Heart left ventricle (tissue), 16 donors: ENCODE results near the gene CD4. TPM values are rescaled to one million over a fixed set of nuclear protein-coding genes. Genes with fewer than 3 reads are reported as not detected.
A peak's percentile ranks its signal among the peaks of the same experiment; 100 is the strongest.

ENCODE experiments used
- ATAC-seq, 4 donors: fragments of 200-7000 bp; cut with Tn5 transposase; one replicate each; pipeline ENCODE4 v1.9.1; 2020 to 2022; ENCODE audit warnings: moderate library complexity in 4 of 4, mild to moderate bottlenecking in 3 of 4, moderate number of reproducible peaks in 1 of 4
- DNase-seq, 5 donors: peaks; one replicate each; pipeline ENCODE4 v3.0.0-alpha.2; 2020
- H3K27ac ChIP-seq, 12 donors: fragments of 200-600 bp; sonication (generic) in 4 of 12; one replicate each; pipeline versions ENCODE4 v1.5.0 to v1.8.0; 2016 to 2022; ENCODE audit warnings: mild to moderate bottlenecking in 2 of 12
- H3K27me3 ChIP-seq, 9 donors: fragments of 200-600 bp; sonication (generic) in 2 of 9; one replicate each; pipeline versions ENCODE4 v1.5.1 to v1.8.0; 2016 to 2022; ENCODE audit warnings: mild to moderate bottlenecking in 3 of 9
- H3K36me3 ChIP-seq, 9 donors: fragments of 200-600 bp; sonication (generic) in 2 of 9; one replicate each; pipeline versions ENCODE4 v1.5.0 to v1.8.0; 2018 to 2022; ENCODE audit warnings: mild to moderate bottlenecking in 2 of 9
- H3K4me1 ChIP-seq, 12 donors: fragments of 200-600 bp; sonication (generic) in 4 of 12; one replicate each; pipeline versions ENCODE4 v1.5.0 to v1.8.0; 2016 to 2022; ENCODE audit warnings: mild to moderate bottlenecking in 3 of 12
- H3K4me3 ChIP-seq, 12 donors: fragments of 200-600 bp; sonication (generic) in 4 of 12; one replicate each; pipeline versions ENCODE4 v1.5.0 to v1.8.0; 2017 to 2022; ENCODE audit warnings: mild to moderate bottlenecking in 9 of 12, moderate library complexity in 4 of 12
- H3K9me3 ChIP-seq, 12 donors: fragments of 200-600 bp; sonication (generic) in 4 of 12; one replicate each; pipeline versions ENCODE4 v1.5.0 to v1.8.0; 2016 to 2022; ENCODE audit warnings: mild to moderate bottlenecking in 1 of 12
- POLR2A ChIP-seq, 2 donors: fragments of 450-650 bp; IDR thresholded peaks; one replicate each; pipeline ENCODE4 v1.6.1; 2017; ENCODE audit warnings: antibody characterized with exemption in 2 of 2, mild to moderate bottlenecking in 2 of 2, moderate library complexity in 2 of 2
- WGBS, 4 donors: extraction: QIAGEN DNeasy Blood & Tissue Kit in 2 of 4; methylation state at CpG; one replicate each; pipeline versions ENCODE4 v1.1.5 to v1.1.7; 2013 to 2018; 5-methylcytosine and 5-hydroxymethylcytosine counted together
- intact Hi-C, 10 donors: fragments of 100-400 bp; cut with DNase I; formaldehyde crosslinking; loops; one replicate each; pipeline versions ENCODE4 v1.11.1 to v1.14.2; 2022
- polyA plus RNA-seq, 2 donors: library from polyadenylated mRNA; stranded (reverse); fragments of 200-250 nt; gene quantifications; one replicate each; pipeline ENCODE4 v1.2.3, GENCODE V29; 2013
- total RNA-seq, 9 donors: library from RNA; depleted of rRNA in 2 of 9; stranded (reverse); fragments of >200 nt in 2 of 9; fragmentation: NEBNext Ultra II Directional in 3 of 9; extraction: Animal tissue kit (Norgen Biotek cat#: 25700) in 3 of 9; gene quantifications; one replicate each; pipeline versions ENCODE4 v1.1.0 to v1.2.4, GENCODE V29; 2016 to 2023
- TF ChIP-seq, protein P1 (sequence below), 12 donors: fragments of 200-600 bp; sonication (generic) in 4 of 12; IDR thresholded peaks; one replicate each; pipeline versions ENCODE4 v1.5.0 to v1.8.0; 2018 to 2022; ENCODE audit warnings: antibody characterized with exemption in 12 of 12, mild to moderate bottlenecking in 5 of 12
- donor health status: ischemic (EF 13 %, LVEDD 7.1; RV severe dilation, severe dysfunction).
- donor health status: healthy with polysubstance abuse.
- donor health status: DM: no; HTN: yes; CAD: no.
- donor health status: DM: no; HTN: no; CAD: no.
- donor health status: ischemic (EF 25% LVEDD 6.9; RV normal size, moderate dysfunction).
- donor health status: ischemic (EF 25% LVEDD 5.7; RV mildly dilated, moderate dysfunction).
- donor health status: healthy.
- donor health status: DM: yes; HTN: yes; CAD: no.
- donor health status: ischemic (EF 35%, LVEDD 5.7; RV mildly dilated, moderate dysfunction).
- donor health status: nonischemic (EF 11% LVEDD 7.7; RV severe dilation, severe dysfunction).
- donor health status: DM: yes; HTN: yes; CAD: no.
- donor health status: PGD.
- donor health status: ischemic (EF 29% LVEDD 5.4; RV normal size, mild dysfunction).
- donor health status: nonischemic (EF 23%, LVEDD 6.1; RV moderate dilation, normal function).

The CD4 gene
- total and polyA plus RNA-seq, 11 donors = 1.1 to 71.9 (median 4.6) TPM

DNA sequence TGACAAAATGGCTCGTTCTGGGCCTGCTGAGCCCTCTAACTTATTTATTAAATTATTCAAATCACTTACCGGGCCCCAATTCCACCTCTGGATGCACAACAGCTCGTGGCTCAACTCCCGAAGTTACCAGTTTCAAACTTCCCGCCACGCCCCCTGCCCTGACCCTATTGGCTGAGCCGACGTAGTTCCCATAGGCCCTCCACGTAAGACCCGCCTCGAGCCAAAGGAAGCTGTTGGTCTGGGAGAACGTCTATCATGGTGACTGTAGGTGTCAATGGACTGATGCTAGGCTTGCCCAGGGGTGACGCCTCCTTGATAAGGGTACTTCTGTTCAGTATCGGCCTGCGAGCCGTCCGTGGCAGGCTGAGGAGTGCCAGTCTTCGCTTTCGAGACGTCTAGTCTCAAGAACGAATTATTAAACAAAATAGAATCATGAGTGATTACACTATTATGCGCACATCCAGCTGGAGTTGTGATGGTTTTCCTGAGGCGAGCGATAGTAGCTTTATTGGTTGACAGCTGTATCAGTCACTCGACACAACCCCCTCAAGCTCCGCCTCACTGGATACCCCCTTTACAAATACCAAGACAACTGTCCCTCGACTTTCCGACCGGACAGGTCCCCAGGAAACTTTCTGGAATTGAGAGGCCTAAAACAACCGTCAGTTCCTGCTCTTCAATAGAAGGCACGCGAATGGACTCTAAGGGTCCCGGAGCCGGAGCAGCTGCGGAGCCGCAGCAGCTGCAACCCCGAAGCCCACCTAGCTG is 62.0 kb downstream of the CD4 start, which contains the start of gene CDCA3:
TSS of gene CDCA3 (minus strand) at position 134 of the 768 bp plus-strand sequence. CDS start 334 bp downstream, outside the sequence.
- H3K36me3 ChIP-seq = peaks cover 0 to 47% (median 36%) of the 10 kb centered on the region in 9 donors
- no peaks in the 10 kb centered on the region for H3K27me3 ChIP-seq
- H3K27ac ChIP-seq = peak within 1 kb of the TSS; percentile 64 to 99 (median 94)
- DNase-seq (peak; percentile 94 to 98 (median 96)), ATAC-seq (peak; percentile 75 to 81 (median 78))
- peaks cover 0 to 22% (median 14%) of the 10 kb centered on the region in 12 donors for H3K4me1 ChIP-seq
- no peaks in the 10 kb centered on the region for H3K9me3 ChIP-seq
- TF ChIP-seq POLR2A (IDR thresholded peaks at IDR 0.05) = peak; percentile 83 to 86
- TF ChIP-seq, protein P1, sequence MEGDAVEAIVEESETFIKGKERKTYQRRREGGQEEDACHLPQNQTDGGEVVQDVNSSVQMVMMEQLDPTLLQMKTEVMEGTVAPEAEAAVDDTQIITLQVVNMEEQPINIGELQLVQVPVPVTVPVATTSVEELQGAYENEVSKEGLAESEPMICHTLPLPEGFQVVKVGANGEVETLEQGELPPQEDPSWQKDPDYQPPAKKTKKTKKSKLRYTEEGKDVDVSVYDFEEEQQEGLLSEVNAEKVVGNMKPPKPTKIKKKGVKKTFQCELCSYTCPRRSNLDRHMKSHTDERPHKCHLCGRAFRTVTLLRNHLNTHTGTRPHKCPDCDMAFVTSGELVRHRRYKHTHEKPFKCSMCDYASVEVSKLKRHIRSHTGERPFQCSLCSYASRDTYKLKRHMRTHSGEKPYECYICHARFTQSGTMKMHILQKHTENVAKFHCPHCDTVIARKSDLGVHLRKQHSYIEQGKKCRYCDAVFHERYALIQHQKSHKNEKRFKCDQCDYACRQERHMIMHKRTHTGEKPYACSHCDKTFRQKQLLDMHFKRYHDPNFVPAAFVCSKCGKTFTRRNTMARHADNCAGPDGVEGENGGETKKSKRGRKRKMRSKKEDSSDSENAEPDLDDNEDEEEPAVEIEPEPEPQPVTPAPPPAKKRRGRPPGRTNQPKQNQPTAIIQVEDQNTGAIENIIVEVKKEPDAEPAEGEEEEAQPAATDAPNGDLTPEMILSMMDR (IDR thresholded peaks at IDR 0.05) = no peak
- intact Hi-C loops = no loop called here
- WGBS, 4 donors = 0 to 1% (median 0%) methylated on average over 33 to 37 of the region's 37 CpGs
- peak within 1 kb of the TSS; percentile 50 to 83 (median 72) for H3K4me3 ChIP-seq

DNA sequence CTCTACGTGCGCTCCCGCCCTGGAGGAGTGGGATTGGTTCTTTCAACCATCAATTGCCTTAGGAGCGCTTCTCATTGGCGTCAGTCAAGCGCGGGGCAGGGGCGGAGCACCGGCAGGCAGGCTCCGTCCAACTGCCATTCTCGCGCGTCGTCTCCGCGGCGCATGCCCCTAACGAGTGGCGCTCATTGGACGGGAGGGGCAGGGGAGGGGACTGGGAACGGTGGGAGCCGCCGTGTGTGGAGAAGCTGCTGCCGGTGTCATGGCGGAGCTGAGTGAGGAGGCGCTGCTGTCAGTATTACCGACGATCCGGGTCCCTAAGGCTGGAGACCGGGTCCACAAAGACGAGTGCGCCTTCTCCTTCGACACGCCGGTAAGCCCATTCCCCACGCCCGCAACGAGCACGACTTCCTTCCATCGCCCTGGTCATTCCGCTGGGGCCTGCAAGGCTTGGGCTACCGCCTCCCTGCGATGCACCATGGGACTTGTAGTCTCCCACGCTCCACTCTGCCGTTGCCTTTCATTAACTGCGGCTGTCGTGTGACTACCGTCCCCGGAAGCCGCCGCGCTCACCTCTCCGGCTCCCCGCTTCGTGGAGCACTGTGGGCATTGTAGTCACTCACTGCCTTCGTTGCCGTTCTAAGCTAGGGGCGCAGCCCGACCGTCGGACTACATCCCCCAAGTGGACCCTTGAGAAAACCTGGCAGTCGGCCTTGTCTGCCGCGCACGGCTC is 62.8 kb downstream of the CD4 start, which contains the start of gene USP5:
TSS of gene USP5 (plus strand) at position 230 of the 730 bp plus-strand sequence. CDS start at position 260, 30 bp downstream.
- TF ChIP-seq POLR2A (IDR thresholded peaks at IDR 0.05) = peak in 1 of 2 donors; percentile 45
- TF ChIP-seq, protein P1 (IDR thresholded peaks at IDR 0.05) = peak in 3 of 12 donors; percentile 10 to 32 (median 27)
- Histone ChIP-seq H3K4me1 (peaks cover 0 to 22% (median 14%) of the 10 kb centered on the region in 12 donors), H3K27me3 (no peaks in the 10 kb centered on the region), H3K9me3 (no peaks in the 10 kb centered on the region), H3K27ac (peak within 1 kb of the TSS; percentile 64 to 99 (median 94)), H3K36me3 (peaks cover 0 to 47% (median 36%) of the 10 kb centered on the region in 9 donors), H3K4me3 (peak within 1 kb of the TSS; percentile 50 to 83 (median 72))
- intact Hi-C loops = loop anchor here in 1 of 10 donors (1.0 kb wide), 1 partner anchor 14 kb away; no protein-coding TSS in a partner anchor
- WGBS, 4 donors = 0 to 1% (median 0%) methylated on average over 30 to 65 of the region's 65 CpGs
- ATAC-seq (peak; percentile 90 to 94 (median 92)), DNase-seq (peak; percentile 99 to 100 (median 100))

DNA sequence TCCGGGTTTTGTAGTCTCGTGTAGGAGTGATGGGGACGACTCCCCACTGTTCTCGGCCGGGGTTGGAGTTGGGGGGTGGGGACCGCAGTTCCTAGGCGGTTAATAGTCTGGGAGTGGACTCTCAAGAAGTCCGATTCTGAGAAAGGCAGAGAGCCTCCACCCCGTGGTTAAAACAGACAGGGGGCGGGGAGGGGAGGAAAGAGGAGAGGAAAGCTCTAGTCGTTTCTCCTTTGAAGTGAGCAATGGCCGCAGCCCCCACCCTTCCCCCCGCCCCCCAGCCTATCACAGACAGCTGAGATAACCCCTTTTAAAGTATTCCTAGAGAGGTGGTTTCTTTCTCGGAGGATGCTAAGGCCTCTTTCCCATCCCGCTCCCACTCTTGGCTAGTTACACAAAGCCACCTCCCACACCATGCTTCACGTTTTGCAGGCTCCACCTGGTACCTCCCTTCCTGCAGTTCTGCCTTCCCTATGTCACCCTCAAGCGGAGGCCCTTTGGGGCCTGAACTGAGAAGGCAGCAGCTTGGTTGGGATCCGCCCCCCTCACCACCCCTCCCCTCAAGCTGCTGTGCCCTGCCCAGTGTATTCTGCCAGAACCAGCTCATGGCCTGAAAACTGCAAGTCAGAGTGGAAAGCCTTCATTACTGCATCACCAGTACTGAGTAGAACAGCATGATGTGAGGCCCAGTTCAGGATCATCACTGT is 63.5 kb downstream of the CD4 start:
- Histone ChIP-seq H3K27ac (peak overlapping the region in 10 of 12 donors; percentile 30 to 99 (median 73)), H3K4me1 (peaks cover 0 to 22% (median 14%) of the 10 kb centered on the region in 12 donors), H3K36me3 (peaks cover 0 to 47% (median 36%) of the 10 kb centered on the region in 9 donors), H3K4me3 (peak overlapping the region in 11 of 12 donors; percentile 50 to 83 (median 73)), H3K27me3 (no peaks in the 10 kb centered on the region), H3K9me3 (no peaks in the 10 kb centered on the region)
- ATAC-seq = no peak
- WGBS, 4 donors = 2 to 4% (median 4%) methylated on average over 17 to 18 of the region's 18 CpGs
- DNase-seq = no peak
- intact Hi-C loops = loop anchor here in 1 of 10 donors (1.0 kb wide), 1 partner anchor 13 kb away; no protein-coding TSS in a partner anchor
- TF ChIP-seq, protein P1 (IDR thresholded peaks at IDR 0.05) = no peak
- TF ChIP-seq POLR2A (IDR thresholded peaks at IDR 0.05) = no peak
